Jurkat, Clone E6-1 (cell line): ENCODE results near the gene GPR148.

ENCODE experiments used
- DNase-seq: peaks from one replicate; pipeline ENCODE4 v3.0.0-alpha.2; 2011; ENCODE audit warnings: low read depth, low spot score
- H3K4me3 ChIP-seq: 2 replicates; pipeline ENCODE4 v1.5.1; 2011; ENCODE audit warnings: mild to moderate bottlenecking, low read length, control low read depth, moderate library complexity

Gene GPR148

DNA sequence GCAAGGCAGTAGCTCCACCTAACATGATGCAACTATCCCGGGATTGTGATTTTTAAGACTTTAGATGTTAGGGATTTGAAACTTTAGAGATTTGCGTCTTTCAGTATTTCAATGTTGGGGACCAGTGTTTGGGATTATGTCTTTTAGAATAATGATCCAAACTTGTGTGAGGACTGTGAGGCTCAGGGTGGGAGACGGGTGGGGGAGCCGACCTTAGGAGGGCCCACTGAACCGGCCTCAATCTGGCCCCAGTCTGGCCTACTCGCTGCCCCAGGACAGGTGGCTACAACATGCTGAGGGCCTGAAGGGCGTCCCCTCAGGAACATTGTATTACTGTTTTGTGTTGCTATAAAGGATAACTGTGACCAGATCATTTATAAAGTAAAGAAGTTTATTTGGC, 37.2 kb downstream of the GPR148 start:
- no peak for DNase-seq
- H3K4me3 ChIP-seq = no peak overlapping the region

DNA sequence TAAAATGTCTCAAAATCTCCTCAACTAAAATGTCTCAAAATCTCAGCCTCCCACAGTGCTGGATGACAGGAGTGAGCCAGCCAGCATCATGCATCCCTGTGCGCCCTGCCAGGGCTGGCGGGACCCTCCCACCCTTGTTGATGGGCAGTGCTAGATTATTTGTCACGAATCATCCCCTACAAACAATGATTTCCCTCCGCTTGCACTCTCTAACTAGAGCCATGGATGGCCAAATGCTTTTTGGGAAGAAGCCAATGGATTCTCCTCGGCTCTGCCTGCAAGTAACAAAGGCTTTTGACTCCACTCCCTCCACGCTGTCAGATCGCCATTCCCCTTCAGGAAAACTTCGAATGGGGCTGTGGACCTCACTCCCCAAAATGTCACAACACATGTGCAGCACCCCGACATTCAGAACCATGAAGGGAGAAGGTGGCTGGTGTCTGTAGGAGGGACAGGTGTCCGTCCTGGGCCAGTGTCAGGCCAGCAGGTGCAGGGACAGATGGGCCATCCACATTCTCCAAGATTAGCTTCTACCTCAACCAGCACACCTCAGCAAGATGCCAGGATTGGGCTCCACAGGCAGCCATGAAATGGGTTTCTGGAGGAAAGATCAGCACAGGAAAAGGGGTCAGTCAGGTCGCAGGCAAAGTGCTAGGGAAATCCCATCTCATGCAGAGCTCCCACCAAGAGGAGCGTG, 38.0 kb downstream of the GPR148 start:
- DNase-seq = no peak

DNA sequence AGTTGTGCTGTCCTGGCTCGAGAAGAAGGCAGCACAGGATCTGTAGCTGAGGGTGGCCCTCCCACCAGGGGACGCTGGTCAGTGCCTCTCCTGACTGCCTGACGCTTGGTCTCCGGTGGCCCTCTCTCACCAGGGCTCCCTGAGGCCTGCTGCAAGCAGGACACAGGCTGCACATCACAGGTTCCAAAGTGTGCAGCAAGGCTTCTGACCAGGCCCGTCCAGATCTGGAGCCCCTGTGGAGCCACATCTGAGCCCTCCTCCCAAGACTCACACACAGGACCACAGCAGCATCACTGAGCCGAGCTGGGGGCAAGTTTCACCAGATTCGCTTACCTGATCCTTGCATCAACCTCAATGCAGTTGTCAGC, 38.5 kb downstream of the GPR148 start:
- H3K4me3 ChIP-seq = no peak overlapping the region
- no peak for DNase-seq

More for the DNA sequence above, 38.0 kb downstream of the GPR148 start:
- H3K4me3 ChIP-seq = no peak overlapping the region

- H3K4me3 ChIP-seq = no peak overlapping the region
- DNase-seq = no peak
These were observed 39.5 kb downstream of the GPR148 start for GRCh38 chr2:130768191-130768855.

DNA sequence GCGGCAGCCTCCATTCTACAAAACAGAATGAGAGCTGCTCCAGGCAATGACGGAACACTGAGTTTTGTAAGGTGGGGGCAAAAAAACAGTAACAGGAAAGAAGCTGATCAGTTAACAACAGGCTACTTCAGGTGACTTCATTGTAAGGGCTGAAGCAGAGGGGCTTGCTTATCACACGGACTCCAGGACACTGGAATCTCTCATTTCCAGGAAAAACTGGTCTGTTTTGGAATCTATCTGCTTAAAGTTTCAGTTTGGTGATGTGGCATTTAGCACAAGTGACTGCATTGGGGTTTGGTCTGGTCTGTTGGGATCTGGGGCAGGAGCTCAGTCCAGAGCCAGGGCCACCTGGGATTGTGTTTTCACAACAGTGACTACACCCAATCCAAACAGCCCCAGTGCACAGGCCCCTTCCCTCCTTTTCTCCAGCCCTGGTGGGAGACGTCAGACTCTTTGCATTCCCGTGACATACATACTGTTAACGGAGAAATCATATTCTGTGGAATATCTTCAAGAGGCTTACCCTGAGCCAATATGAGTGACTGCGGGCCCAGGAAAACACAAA, 40.6 kb downstream of the GPR148 start:
- no peak overlapping the region for H3K4me3 ChIP-seq
- DNase-seq = no peak

- no peak overlapping the region for H3K4me3 ChIP-seq
- DNase-seq = no peak
These were observed 47.7 kb downstream of the GPR148 start for GRCh38 chr2:130776550-130776949.

GRCh38 chr2:130778781-130779180, 49.9 kb downstream of the GPR148 start:
- H3K4me3 ChIP-seq = no peak overlapping the region
- no peak for DNase-seq
